ENCODE data around the gene CCDC92.

DNA sequence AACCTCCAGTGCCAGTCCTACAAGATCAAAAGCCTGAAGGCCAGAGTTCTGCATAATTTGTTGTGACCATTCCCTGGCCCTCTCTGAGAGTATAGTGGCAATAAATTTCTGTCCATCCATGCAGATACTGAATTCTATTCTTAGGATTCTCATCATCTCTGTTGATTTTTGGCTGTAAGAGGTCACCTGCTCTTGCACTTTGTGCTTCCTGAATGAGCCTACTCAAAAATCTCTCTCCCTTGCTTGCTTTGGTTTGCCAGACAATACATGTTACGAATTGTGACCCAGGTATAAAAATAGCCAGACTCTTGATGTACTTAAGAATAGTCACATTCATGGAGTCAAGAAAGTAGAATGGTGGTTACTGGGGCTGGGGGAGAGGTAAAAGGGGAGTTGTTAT, 17.1 kb upstream of the CCDC92 start:
- TF ChIP-seq POLR2AphosphoS5 (IDR thresholded peaks at IDR 0.05; ENCODE audit: low read depth, low read length) (no peak), FOXP2 (optimal IDR thresholded peaks at IDR 0.05; ENCODE audit: borderline replicate concordance, extremely low read depth, extremely low read length, insufficient read depth) (no peak), TAF1 (IDR thresholded peaks at IDR 0.05; ENCODE audit: borderline replicate concordance, insufficient read depth, low read length) (no peak)
- TF ChIP-seq, protein P1, sequence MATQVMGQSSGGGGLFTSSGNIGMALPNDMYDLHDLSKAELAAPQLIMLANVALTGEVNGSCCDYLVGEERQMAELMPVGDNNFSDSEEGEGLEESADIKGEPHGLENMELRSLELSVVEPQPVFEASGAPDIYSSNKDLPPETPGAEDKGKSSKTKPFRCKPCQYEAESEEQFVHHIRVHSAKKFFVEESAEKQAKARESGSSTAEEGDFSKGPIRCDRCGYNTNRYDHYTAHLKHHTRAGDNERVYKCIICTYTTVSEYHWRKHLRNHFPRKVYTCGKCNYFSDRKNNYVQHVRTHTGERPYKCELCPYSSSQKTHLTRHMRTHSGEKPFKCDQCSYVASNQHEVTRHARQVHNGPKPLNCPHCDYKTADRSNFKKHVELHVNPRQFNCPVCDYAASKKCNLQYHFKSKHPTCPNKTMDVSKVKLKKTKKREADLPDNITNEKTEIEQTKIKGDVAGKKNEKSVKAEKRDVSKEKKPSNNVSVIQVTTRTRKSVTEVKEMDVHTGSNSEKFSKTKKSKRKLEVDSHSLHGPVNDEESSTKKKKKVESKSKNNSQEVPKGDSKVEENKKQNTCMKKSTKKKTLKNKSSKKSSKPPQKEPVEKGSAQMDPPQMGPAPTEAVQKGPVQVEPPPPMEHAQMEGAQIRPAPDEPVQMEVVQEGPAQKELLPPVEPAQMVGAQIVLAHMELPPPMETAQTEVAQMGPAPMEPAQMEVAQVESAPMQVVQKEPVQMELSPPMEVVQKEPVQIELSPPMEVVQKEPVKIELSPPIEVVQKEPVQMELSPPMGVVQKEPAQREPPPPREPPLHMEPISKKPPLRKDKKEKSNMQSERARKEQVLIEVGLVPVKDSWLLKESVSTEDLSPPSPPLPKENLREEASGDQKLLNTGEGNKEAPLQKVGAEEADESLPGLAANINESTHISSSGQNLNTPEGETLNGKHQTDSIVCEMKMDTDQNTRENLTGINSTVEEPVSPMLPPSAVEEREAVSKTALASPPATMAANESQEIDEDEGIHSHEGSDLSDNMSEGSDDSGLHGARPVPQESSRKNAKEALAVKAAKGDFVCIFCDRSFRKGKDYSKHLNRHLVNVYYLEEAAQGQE (IDR thresholded peaks at IDR 0.05; ENCODE audit: insufficient read depth in 1 of 2, low read depth in 2 of 2, low read length in 2 of 2), result no peak

All from PFSK-1 (cell line).